ENCODE results near the gene ARVCF.

GRCh38 chr22:19995611-19996339 lies 20.8 kb downstream of the ARVCF start:
- TF ChIP-seq, protein P1, sequence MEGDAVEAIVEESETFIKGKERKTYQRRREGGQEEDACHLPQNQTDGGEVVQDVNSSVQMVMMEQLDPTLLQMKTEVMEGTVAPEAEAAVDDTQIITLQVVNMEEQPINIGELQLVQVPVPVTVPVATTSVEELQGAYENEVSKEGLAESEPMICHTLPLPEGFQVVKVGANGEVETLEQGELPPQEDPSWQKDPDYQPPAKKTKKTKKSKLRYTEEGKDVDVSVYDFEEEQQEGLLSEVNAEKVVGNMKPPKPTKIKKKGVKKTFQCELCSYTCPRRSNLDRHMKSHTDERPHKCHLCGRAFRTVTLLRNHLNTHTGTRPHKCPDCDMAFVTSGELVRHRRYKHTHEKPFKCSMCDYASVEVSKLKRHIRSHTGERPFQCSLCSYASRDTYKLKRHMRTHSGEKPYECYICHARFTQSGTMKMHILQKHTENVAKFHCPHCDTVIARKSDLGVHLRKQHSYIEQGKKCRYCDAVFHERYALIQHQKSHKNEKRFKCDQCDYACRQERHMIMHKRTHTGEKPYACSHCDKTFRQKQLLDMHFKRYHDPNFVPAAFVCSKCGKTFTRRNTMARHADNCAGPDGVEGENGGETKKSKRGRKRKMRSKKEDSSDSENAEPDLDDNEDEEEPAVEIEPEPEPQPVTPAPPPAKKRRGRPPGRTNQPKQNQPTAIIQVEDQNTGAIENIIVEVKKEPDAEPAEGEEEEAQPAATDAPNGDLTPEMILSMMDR (IDR thresholded peaks at IDR 0.05; ENCODE audit: low read depth, low read length, poor library complexity, severe bottlenecking), result no peak
- no peak for TF ChIP-seq EZH2phosphoT487 (IDR thresholded peaks at IDR 0.05; ENCODE audit: borderline replicate concordance, low read length)
